BJ (cell line): Measurements from ENCODE around the gene GLIPR1. TPM values are rescaled to one million over a fixed set of nuclear protein-coding genes. Genes with fewer than 3 reads are reported as not detected.
A peak's percentile ranks its signal among the peaks of the same experiment; 100 is the strongest.
"Not testable (repeated sequence)": the region's sequence is repeated elsewhere in the genome, so short reads cannot be mapped to it uniquely, and the experiment has no call there.

Experiments
- CTCF ChIA-PET: fragments of 350-600 bp; formaldehyde crosslinking; extraction: SDS; loops from one replicate; lab custom pipeline; 2021; ENCODE audit warnings: antibody characterized with exemption, inconsistent platforms; lab: Yijun Ruan, JAX
- POLR2A ChIA-PET: fragments of 300-600 bp; sonication (Branson Sonifier 250); formaldehyde crosslinking; extraction: SDS; loops from one replicate; lab custom pipeline; 2021; ENCODE audit warnings: antibody characterized with exemption; lab: Charles Lee
- DNase-seq: peaks from one replicate; pipeline ENCODE4 v3.0.0-alpha.2; 2011; ENCODE audit warnings: low read depth
- H3K27me3 ChIP-seq: 2 replicates; pipeline ENCODE4 v1.6.0; 2011; ENCODE audit warnings: low read length; ENCODE audit not compliant: control insufficient read depth, insufficient read depth
- H3K36me3 ChIP-seq: 2 replicates; pipeline ENCODE4 v1.5.1; 2011; ENCODE audit warnings: low read length; ENCODE audit not compliant: control insufficient read depth, insufficient read depth
- H3K4me3 ChIP-seq: 2 replicates; pipeline ENCODE4 v1.5.1; 2011; ENCODE audit warnings: low read depth, mild to moderate bottlenecking, control low read depth, low read length
- CTCF ChIP-seq: IDR thresholded peaks from 2 replicates; pipeline ENCODE4 v1.5.1; 2011; ENCODE audit warnings: low read depth, mild to moderate bottlenecking, control low read depth, inconsistent platforms, low read length, moderate library complexity; ENCODE audit not compliant: insufficient read depth
- polyA plus RNA-seq: library from polyadenylated mRNA; depleted of rRNA; stranded (reverse); fragments of >200 nt; gene quantifications from 2 replicates; pipeline ENCODE4 v1.2.3, GENCODE V29; 2011

GLIPR1 gene
- polyA plus RNA-seq, 1 experiment: 175 TPM

- no peak for TF ChIP-seq CTCF
- DNase-seq: no peak
- POLR2A ChIA-PET: interaction anchor here (0.6 to 1.5 kb wide), 3 partner anchors 90 to 1078 kb away, joined by 3 read pairs; partner anchors contain the start of genes CAPS2 and OSBPL8
- Histone ChIP-seq H3K4me3 (peak overlapping the region; percentile 42), H3K27me3 (no peaks in the 10 kb centered on the region), H3K36me3 (no peaks in the 10 kb centered on the region)
- CTCF ChIA-PET: interaction anchor here (0.5 to 7.3 kb wide), 3 partner anchors 9 to 136 kb away, joined by 3 to 28 read pairs (median 3); partner anchors contain the start of gene GLIPR1L2
These were observed 604 bp downstream of the GLIPR1 start for GRCh38 chr12:75481013-75481705.

GRCh38 chr12:75481774-75482173 lies 1.2 kb downstream of the GLIPR1 start:
- no peak for DNase-seq
- no peaks in the 10 kb centered on the region for H3K36me3 ChIP-seq
- no peak for TF ChIP-seq CTCF
- ChIA-PET CTCF (interaction anchor here (0.5 to 7.3 kb wide), 2 partner anchors 90 to 137 kb away, joined by 3 to 28 read pairs; partner anchors contain the start of gene GLIPR1L2), POLR2A (no interaction called here)
- H3K4me3 ChIP-seq: peak overlapping the region; percentile 42
- H3K27me3 ChIP-seq: no peaks in the 10 kb centered on the region

- no peaks in the 10 kb centered on the region for H3K27me3 ChIP-seq
- H3K36me3 ChIP-seq: no peaks in the 10 kb centered on the region
- peak overlapping the region; percentile 3; the same call in 1 of the 2 replicates for H3K4me3 ChIP-seq
- ChIA-PET CTCF (interaction anchor here (2.0 to 7.3 kb wide), 2 partner anchors 14 to 91 kb away, joined by 7 to 28 read pairs; partner anchors contain the start of gene GLIPR1L2), POLR2A (no interaction called here)
- DNase-seq: no peak
- TF ChIP-seq CTCF: no peak
These were observed 2.1 kb downstream of the GLIPR1 start for GRCh38 chr12:75482646-75483045.

- ChIA-PET CTCF (interaction anchor here (0.7 to 7.3 kb wide), 8 partner anchors 13 to 150 kb away, joined by 3 to 28 read pairs (median 6); partner anchors contain the start of genes GLIPR1L1, GLIPR1L2 and KRR1), POLR2A (no interaction called here)
- TF ChIP-seq CTCF: no peak
- DNase-seq: no peak
- no peaks in the 10 kb centered on the region for H3K36me3 ChIP-seq
- H3K4me3 ChIP-seq: no peak overlapping the region
- H3K27me3 ChIP-seq: no peaks in the 10 kb centered on the region
These were observed 2.9 kb downstream of the GLIPR1 start for GRCh38 chr12:75483431-75483830.

- POLR2A ChIA-PET, H3K36me3 ChIP-seq, DNase-seq, H3K27me3 ChIP-seq, H3K4me3 ChIP-seq: not testable (repeated sequence)
- CTCF ChIA-PET: interaction anchor here (0.5 to 7.3 kb wide), 13 partner anchors 12 to 154 kb away, joined by 3 to 28 read pairs (median 4); partner anchors contain the start of genes CAPS2, GLIPR1L1, GLIPR1L2 and KRR1
These were observed 3.9 kb downstream of the GLIPR1 start for GRCh38 chr12:75484450-75484849.
